ENCODE data around the gene NDUFB2. TPM values are rescaled to one million over a fixed set of nuclear protein-coding genes. Genes with fewer than 3 reads are reported as not detected.

NDUFB2 gene
- total and polyA plus RNA-seq, 2 donors (not counting 3 experiments of a cell fraction or from before 2014, with no cell fraction given): 197 to 1,075 TPM

DNA sequence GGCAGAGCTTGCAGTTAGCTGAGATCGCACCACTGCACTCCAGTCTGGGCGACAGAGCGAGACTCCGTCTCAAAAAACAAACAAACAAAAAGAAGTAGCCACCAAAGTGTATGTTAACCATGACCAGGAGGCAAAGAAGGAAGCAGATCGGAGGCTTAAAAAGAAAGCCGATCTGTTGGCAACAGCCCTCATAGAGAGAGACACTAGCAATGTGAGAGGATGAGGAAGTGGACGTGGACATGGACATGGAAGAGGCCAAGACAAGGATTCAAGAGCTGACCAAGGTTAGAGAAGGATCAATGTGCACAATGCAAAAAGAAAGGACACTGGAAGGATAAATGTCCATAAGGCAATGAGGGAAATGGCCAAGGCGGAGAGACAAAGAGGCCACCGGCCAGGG lies 38.6 kb upstream of the NDUFB2 start:
- Histone ChIP-seq H4K20me1 (replicated peaks; ENCODE audit: control insufficient read depth, extremely low read depth, insufficient read depth, low read length) (no peaks in the 10 kb centered on the region), H3K36me3 (ENCODE audit: control insufficient read depth in 2 of 2, extremely low read depth in 1 of 2, insufficient read depth in 2 of 2, low read length in 2 of 2) (no peaks in the 10 kb centered on the region), H3K4me2 (ENCODE audit: insufficient read depth, low read length) (no peak overlapping the region), H3K9me1 (replicated peaks; ENCODE audit: control insufficient read depth, extremely low read depth, insufficient read depth, low read length) (no peaks in the 10 kb centered on the region), H3K9me3 (replicated peaks; ENCODE audit: control insufficient read depth, insufficient read depth, low read length) (no peaks in the 10 kb centered on the region), H3K79me2 (ENCODE audit: control insufficient read depth, insufficient read depth, low read length) (no peaks in the 10 kb centered on the region), H3K4me3 (replicated peaks in 1 of 3; ENCODE audit: insufficient read depth in 1 of 3, low read depth in 1 of 3, low read length in 3 of 3) (no peak overlapping the region), H3K4me1 (ENCODE audit: control insufficient read depth, extremely low read depth, insufficient read depth, low read length) (peaks cover 5% of the 10 kb centered on the region), H3K9ac (replicated peaks; ENCODE audit: extremely low read depth, insufficient read depth, low read length) (no peak overlapping the region), H3K27me3 (ENCODE audit: control insufficient read depth in 2 of 2, insufficient read depth in 2 of 2, low read length in 2 of 2) (peaks cover 2 to 4% of the 10 kb centered on the region in 2 experiments), H2AFZ (ENCODE audit: low read depth, low read length) (no peak overlapping the region), H3K27ac (ENCODE audit: insufficient read depth, low read depth, low read length) (no peak overlapping the region)
- CTCF ChIA-PET: interaction anchor here (2.6 kb wide), 1 partner anchor 141 kb away, joined by 18 read pairs; no protein-coding TSS in a partner anchor
- no peak for TF ChIP-seq MYC (IDR thresholded peaks at IDR 0.05; ENCODE audit: low read depth, low read length)
- TF ChIP-seq, protein P1, sequence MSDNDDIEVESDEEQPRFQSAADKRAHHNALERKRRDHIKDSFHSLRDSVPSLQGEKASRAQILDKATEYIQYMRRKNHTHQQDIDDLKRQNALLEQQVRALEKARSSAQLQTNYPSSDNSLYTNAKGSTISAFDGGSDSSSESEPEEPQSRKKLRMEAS (IDR thresholded peaks at IDR 0.05; ENCODE audit: insufficient read depth, insufficient read length): no peak
- no peak for TF ChIP-seq POLR2A (IDR thresholded peaks at IDR 0.05; ENCODE audit: low read depth, low read length)
- no peak for TF ChIP-seq FOS (IDR thresholded peaks at IDR 0.05; ENCODE audit: borderline replicate concordance, insufficient read depth, low read length)
- TF ChIP-seq GATA2 (IDR thresholded peaks at IDR 0.05; ENCODE audit: insufficient read depth, insufficient read length, low read depth, low read length): no peak
- no peak for TF ChIP-seq POLR2AphosphoS5 (IDR thresholded peaks at IDR 0.05; ENCODE audit: insufficient read depth, low read depth, low read length)
- TF ChIP-seq, protein P2, sequence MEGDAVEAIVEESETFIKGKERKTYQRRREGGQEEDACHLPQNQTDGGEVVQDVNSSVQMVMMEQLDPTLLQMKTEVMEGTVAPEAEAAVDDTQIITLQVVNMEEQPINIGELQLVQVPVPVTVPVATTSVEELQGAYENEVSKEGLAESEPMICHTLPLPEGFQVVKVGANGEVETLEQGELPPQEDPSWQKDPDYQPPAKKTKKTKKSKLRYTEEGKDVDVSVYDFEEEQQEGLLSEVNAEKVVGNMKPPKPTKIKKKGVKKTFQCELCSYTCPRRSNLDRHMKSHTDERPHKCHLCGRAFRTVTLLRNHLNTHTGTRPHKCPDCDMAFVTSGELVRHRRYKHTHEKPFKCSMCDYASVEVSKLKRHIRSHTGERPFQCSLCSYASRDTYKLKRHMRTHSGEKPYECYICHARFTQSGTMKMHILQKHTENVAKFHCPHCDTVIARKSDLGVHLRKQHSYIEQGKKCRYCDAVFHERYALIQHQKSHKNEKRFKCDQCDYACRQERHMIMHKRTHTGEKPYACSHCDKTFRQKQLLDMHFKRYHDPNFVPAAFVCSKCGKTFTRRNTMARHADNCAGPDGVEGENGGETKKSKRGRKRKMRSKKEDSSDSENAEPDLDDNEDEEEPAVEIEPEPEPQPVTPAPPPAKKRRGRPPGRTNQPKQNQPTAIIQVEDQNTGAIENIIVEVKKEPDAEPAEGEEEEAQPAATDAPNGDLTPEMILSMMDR (IDR thresholded peaks at IDR 0.05; ENCODE audit: extremely low read depth in 1 of 2, insufficient read depth in 1 of 2, low read depth in 1 of 2, low read length in 2 of 2): no peak
- FAIRE-seq: no peak
- no TSS peak for BruUV-seq (replicated peaks)
- POLR2A ChIA-PET: no interaction called here
- intact Hi-C loops (cut with micrococcal nuclease) (loop anchor here (10.0 kb wide), 1 partner anchor 313 kb away; no protein-coding TSS in a partner anchor), dilution Hi-C loops (cut with MboI; ENCODE audit: extremely low pct_ligation_motif_present, low sequenced_read_pairs) (no loop called here)
- DNase-seq (ENCODE audit: low read depth, low spot score): no peak
